ENCODE measurements around the gene LCT. TPM values are rescaled to one million over a fixed set of nuclear protein-coding genes. Genes with fewer than 3 reads are reported as not detected.
"Not testable (repeated sequence)": the region's sequence is repeated elsewhere in the genome, so short reads cannot be mapped to it uniquely, and the experiment has no call there.

Gene LCT
- total RNA-seq, 4 donors from 2014 or later: under 0.01 TPM; not detected in 3

DNA sequence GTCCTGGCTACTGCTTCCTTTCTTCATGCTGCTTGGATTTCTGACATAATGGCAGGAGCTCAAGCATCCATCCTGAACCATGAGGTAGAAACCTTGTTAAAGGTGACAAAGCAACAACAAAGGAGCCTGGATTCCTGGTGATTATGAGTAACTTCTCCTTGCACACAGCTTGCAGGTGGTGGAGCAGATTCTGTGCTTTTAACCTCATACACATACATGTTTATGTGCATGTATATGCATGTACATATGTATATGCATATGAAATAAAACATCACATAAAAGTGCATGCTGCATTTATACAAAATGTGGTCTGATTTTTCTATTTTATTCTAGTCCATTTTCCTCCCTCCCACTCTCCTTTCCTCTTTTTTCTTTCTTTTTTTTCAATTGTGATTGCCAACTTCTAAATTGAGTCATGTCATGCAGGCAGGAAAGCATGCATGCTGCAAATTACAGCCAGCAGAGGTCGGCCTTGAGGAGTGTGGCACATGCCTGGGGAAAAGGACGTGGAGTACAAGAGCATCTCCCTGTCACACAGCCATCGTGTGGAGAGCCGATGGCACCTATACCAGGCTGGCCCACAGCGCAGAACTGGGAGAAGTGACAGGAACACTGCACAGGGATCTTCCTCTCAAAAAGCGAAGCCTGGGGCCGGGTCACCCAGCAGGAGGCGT, 17.9 kb downstream of the LCT start:
- WGBS, 2 donors: 63 to 72% methylated on average over 7 of the region's 8 CpGs
- no peak overlapping the region for H3K27ac ChIP-seq
- peaks cover 0 to 5% (median 0%) of the 10 kb centered on the region in 3 donors for H3K9me3 ChIP-seq
- no peaks in the 10 kb centered on the region for H3K27me3 ChIP-seq
- DNase-seq: no peak
- TF ChIP-seq POLR2A (IDR thresholded peaks at IDR 0.05): no peak
- TF ChIP-seq, protein P1, sequence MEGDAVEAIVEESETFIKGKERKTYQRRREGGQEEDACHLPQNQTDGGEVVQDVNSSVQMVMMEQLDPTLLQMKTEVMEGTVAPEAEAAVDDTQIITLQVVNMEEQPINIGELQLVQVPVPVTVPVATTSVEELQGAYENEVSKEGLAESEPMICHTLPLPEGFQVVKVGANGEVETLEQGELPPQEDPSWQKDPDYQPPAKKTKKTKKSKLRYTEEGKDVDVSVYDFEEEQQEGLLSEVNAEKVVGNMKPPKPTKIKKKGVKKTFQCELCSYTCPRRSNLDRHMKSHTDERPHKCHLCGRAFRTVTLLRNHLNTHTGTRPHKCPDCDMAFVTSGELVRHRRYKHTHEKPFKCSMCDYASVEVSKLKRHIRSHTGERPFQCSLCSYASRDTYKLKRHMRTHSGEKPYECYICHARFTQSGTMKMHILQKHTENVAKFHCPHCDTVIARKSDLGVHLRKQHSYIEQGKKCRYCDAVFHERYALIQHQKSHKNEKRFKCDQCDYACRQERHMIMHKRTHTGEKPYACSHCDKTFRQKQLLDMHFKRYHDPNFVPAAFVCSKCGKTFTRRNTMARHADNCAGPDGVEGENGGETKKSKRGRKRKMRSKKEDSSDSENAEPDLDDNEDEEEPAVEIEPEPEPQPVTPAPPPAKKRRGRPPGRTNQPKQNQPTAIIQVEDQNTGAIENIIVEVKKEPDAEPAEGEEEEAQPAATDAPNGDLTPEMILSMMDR (IDR thresholded peaks at IDR 0.05): peak in 1 of 6 experiments; percentile 21
- no peak overlapping the region for H3K4me3 ChIP-seq
- intact Hi-C loops (cut with DNase I): no loop called here
- no peaks in the 10 kb centered on the region for H3K4me1 ChIP-seq
- H3K36me3 ChIP-seq: no peaks in the 10 kb centered on the region

DNA sequence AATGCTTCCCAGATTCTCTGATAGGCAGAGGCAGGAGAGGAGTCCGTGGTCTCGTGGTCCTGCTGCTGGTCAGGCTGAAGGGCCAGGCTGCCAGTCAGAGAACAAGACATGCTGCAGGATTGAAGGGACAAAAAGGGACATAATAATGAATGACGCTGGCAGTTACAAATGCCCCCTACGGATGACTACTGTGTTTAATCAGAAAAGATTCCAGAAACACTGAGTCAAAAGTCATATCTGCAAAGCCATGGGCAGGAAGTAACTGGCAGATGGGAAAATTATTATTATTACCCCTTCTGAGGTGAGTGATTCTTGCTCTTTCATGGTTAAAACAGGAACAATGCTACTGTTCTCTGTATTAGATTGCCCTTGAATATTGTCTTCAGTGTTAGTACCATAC, 19.0 kb downstream of the LCT start:
- intact Hi-C loops (cut with DNase I): no loop called here
- DNase-seq: no peak

DNA sequence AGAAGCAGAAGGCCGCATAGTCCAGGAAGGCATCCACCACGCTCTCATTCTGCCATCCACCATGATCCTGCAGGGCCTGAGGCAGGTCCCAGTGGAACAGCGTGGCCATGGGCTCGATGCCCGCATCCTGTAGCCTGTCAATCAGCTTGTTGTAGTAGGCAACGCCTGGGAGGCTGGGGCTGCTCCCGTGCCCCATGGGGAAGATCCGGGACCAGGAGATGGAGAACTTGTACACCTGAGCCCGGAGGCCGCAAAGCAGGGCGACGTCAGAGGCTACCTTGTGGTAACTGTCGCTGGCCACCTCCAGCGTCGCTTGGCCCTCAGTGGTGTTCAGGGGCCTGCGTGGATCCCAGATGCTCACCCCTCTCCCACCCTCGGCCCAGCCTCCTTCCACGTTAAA, 19.5 kb downstream of the LCT start:
- Histone ChIP-seq H3K9me3 (no peaks in the 10 kb centered on the region), H3K27me3 (no peaks in the 10 kb centered on the region), H3K4me3 (no peak overlapping the region), H3K36me3 (no peaks in the 10 kb centered on the region), H3K27ac (no peak overlapping the region), H3K4me1 (no peaks in the 10 kb centered on the region)
- WGBS, 2 donors: 87% methylated on average over 9 of the region's 18 CpGs; no CpG with 5 or more reads in 1 of the 2 donors
- DNase-seq: no peak
- intact Hi-C loops (cut with DNase I): no loop called here
- TF ChIP-seq, protein P1 (IDR thresholded peaks at IDR 0.05): no peak
- TF ChIP-seq POLR2A (IDR thresholded peaks at IDR 0.05): no peak

More for the DNA sequence above, 19.0 kb downstream of the LCT start:
- no peak overlapping the region for H3K4me3 ChIP-seq
- H3K27ac ChIP-seq: no peak overlapping the region
- H3K27me3 ChIP-seq: no peaks in the 10 kb centered on the region
- WGBS, 2 donors: 72 to 76% methylated on average over 4 of the region's 4 CpGs
- TF ChIP-seq, protein P1 (IDR thresholded peaks at IDR 0.05): no peak
- TF ChIP-seq POLR2A (IDR thresholded peaks at IDR 0.05): no peak
- no peaks in the 10 kb centered on the region for H3K4me1 ChIP-seq
- peaks cover 0 to 4% (median 0%) of the 10 kb centered on the region in 3 donors for H3K9me3 ChIP-seq
- H3K36me3 ChIP-seq: no peaks in the 10 kb centered on the region

DNA sequence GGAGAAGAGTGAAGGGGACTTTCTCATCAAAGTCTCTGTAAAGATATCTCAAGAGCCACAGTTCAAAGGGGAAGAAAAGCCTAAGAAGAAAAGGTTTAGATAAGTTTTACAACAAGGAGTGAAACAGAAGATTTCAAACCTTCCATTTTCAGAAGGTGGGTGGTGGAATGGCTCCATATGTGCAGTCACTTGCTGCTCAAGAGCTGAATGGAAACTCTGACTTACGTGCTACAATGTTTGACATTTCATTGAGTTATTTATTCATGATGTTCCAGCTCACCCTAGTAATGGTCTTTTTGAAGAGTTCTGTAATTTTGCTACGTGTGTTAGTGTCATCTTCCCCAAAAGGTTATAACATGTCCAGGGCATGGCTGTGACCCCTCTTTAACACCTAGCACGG, 21.7 kb downstream of the LCT start:
- Histone ChIP-seq H3K4me3 (no peak overlapping the region), H3K27ac (no peak overlapping the region), H3K27me3 (no peaks in the 10 kb centered on the region), H3K9me3 (no peaks in the 10 kb centered on the region), H3K36me3 (no peaks in the 10 kb centered on the region), H3K4me1 (no peaks in the 10 kb centered on the region)
- intact Hi-C loops (cut with DNase I): no loop called here
- DNase-seq: no peak
- TF ChIP-seq POLR2A (IDR thresholded peaks at IDR 0.05): no peak
- TF ChIP-seq, protein P1 (IDR thresholded peaks at IDR 0.05): no peak
- whole genome bisulfite sequencing, 2 donors: 64 to 65% methylated on average over 3 of the region's 3 CpGs

DNA sequence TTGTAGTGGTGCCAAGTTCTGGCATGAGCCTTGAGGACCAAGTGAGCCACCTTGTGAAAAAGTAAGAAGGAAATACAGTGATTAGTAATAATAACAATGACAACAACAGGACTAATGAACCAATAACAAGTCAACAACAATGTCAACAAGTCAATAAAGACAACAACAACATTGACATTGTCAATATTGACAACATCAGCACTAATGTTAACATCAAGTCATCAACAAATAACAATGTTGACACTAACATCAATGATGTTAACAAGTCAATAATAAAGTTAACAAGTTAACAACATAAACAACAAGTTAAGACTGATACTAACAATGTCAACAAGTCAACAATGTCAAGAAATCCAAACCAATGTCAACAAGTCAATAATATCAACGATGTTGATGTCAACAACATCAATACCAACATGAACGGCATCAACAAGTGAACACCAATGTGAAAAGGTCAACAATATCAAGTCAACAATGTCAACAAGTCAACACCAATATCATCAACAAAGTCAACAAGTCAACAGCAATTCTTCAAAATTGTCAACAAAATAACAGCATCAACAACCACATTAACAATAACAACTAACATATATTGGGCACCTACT, 24.0 kb downstream of the LCT start:
- Histone ChIP-seq H3K36me3 (no peaks in the 10 kb centered on the region), H3K4me1 (no peaks in the 10 kb centered on the region)

DNA sequence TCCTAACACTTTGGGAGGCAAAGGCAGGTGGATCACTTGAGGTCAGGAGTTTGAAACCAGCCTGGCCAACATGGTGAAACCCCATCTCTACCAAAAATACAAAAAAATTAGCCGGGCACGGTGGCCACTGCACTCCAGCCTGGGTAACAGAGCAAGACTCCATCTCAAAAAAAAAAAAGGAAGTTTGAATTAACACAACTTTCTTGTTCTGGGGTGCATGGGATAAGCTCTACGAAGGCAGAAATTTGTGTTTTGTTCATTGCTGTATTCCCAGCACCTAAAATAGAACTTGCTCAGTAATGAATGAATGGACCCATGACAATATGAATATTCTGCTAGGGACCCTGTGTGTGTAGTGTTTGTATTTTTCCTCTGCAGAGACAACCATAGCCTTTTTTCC, 29.1 kb downstream of the LCT start:
- H3K27me3 ChIP-seq; H3K4me1 ChIP-seq; DNase-seq; H3K4me3 ChIP-seq; intact Hi-C loops (cut with DNase I); H3K27ac ChIP-seq; H3K36me3 ChIP-seq; H3K9me3 ChIP-seq: not testable (repeated sequence)
- 88 to 89% methylated on average over 3 of the region's 3 CpGs for WGBS, 2 donors

More for the DNA sequence above, 24.0 kb downstream of the LCT start:
- H3K9me3 ChIP-seq: no peaks in the 10 kb centered on the region
- H3K4me3 ChIP-seq: no peak overlapping the region
- 38 to 51% methylated on average over 2 of the region's 2 CpGs for WGBS, 2 donors
- no peak overlapping the region for H3K27ac ChIP-seq
- TF ChIP-seq POLR2A (IDR thresholded peaks at IDR 0.05): no peak
- TF ChIP-seq, protein P1 (IDR thresholded peaks at IDR 0.05): no peak
- H3K27me3 ChIP-seq: no peaks in the 10 kb centered on the region
- no peak for DNase-seq
- intact Hi-C loops (cut with DNase I): no loop called here

All from esophagus squamous epithelium (tissue), 5 donors.